NCI-H2227 treated with DMSO at 0.1 percent for 48 hours (cell line): ENCODE data around the gene TRIM37.
"Not testable (repeated sequence)": the region's sequence is repeated elsewhere in the genome, so short reads cannot be mapped to it uniquely, and the experiment has no call there.

Experiments
- DNase-seq: peaks from one replicate; lab custom pipeline; 2025; lab: John Stamatoyannopoulos, UW

Gene TRIM37

DNA sequence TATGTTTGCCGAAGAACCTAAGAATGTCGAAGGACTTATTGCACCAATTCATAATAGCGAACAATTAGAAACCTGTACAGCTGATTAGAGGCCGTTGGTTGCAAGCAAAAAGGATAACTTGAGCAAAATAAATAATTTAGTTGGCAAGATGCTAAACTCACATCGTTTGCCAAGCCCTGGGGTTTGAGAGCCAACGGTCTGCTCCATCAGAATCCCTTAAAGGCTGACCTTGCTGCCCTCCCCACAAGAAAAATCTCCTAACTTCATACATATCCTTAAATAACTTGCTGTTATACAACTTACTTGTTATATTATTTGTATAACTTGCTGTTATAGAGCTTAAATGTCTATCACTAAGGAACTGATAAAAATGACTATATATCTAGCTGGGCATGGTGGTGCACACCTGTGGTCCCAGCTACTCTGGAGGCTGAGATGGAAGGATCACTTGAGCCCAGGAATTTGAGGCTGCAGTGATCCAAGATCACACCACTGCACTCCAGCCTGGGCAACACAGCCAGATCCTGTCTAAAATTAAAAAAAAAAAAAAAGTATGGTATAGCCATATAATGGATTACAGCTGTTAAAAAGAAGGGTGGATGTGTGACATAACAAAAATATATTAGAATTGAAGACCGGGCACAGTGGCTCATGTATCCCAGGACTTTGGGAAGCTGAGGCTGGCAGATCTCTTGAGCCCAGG, 1.9 kb upstream of the TRIM37 start:
- DNase-seq, result no peak

DNA sequence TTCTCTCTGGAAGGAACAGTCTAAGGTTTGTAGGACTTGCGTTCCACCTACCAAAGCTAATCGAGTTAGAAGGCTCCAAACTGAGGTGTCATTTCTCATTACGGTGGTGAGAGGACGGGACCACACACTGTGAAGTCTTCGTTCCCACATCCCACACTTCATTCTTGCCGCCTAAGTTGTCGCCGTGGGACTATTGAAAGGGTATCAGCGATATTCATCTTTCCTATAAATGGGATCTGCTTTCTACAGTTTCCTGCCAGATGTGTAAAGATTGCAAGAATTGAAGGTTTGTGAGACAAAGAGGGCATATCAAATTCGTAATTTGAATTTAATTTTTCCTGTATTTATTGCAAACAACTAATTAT, 608 bp upstream of the TRIM37 start:
- DNase-seq, result no peak

DNA sequence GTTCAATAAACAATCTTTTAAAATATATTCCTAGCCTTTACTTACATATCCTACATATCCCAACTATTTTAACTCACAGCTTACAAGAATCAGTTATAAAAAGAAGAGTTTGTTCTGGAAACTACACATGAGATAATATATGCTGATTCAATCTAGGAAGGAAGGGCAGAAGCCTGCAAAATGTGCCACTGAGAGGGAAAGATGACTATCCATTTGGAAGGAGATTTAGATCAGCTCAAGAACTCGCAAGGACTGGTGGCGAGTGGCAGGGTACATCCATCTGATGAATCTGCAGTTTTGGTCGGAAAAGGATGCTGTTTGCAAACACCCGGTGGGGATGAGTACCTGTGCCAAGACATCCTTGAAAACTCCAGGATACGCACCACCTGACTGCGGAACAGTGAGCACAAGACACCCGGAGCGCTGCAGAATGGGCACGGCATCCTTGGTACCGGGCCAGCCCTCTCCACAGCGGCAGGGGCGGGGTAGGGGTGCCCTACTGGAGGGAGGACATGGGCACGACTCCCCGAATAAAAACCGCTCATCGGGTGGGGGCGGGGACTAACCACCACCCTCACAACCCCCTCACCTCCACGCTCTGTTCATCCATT, 723 bp downstream of the TRIM37 start:
- DNase-seq, result peak; percentile 27

DNA sequence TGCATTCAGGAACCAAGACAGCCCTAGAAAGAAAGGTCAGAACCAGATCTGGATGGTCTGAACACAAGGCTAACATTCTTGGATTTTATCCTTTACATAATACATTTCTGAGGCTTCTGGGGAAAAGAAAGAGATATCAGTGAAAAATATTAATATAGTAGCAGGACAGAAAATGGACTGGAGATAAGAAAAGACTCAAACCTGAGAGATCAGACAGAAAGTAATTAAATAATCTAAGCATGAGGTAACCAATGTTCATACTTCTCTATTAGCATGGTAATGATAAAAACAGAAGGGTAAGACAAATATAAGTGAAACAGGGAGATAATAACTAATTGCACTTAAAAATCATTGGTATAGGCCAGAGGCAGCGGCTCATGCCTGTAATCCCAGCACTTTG, 5.5 kb downstream of the TRIM37 start:
- DNase-seq, result no peak

DNA sequence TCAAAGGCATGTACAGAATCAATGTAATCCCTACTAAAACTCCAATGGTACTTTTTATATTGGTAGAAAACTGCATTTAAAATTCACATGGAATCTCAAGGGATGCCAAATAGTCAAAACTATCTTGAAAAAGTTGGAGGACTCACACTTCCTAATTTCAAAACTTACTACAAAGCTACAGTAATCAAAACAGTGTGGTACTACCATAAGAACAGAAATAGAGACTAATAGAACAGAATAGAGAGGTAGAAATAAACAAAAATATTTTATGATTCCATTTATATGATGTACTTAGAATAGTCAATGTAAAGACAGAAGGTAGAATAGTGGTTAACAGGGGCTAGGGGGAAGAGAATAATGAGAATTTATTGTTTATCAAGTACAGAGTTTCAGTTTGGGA, 8.8 kb downstream of the TRIM37 start:
- DNase-seq, result no peak

DNA sequence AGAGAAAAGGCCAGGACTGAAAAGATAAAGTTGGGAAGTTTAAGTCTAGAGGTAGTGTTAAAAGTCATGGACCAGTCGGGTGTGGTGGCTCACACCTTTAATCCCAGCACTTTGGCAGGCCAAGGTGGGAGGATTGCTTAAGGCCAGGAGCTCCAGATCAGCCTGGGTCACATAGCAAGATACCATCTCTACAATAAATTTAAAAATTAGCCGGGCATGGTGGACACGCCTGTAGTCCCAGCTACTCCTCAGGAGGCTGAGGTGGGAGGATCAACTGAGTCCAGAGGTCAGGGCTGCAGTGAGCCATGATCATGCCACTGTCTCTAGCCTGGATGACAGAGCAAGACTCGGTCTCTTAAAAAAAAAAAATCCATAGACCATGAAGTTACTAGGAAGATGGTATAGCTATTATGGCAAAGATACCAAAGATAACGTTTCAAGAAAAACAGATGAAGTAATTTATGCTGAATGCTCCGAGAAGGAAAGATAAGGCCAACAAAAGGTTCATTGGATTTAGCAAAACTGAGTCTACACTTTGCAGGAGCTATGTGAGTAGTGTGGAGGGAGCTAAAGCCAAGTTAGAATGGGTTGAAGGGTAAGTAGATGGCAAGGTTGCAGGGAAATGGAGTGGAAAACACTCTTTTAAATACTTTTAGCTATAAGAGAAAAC, 11.7 kb downstream of the TRIM37 start:
- DNase-seq, result no peak

DNA sequence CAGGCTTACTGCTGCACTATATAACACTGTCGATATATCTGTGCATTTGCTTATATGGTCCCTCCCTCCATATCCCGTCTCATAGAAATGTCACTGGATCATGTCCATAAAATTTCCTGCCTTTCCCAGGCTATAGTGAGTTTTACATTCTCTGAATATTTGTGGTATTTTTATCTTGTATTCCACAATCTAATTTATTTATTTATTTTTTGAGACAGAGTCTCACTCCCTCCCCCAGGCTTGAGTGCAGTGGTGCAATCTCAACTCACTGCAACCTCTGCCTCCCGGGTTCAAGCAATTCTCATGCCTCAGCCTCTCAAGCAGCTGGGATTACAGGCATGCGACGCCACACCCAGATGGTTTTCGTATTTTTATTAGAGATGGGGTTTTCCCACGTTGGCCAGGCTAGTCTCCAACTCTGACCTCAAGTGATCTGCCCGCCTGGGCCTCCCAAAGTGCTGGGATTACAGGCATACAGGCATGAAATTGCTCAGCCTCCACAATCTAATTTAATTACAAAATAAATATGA, 12.9 kb downstream of the TRIM37 start:
- no peak for DNase-seq

DNA sequence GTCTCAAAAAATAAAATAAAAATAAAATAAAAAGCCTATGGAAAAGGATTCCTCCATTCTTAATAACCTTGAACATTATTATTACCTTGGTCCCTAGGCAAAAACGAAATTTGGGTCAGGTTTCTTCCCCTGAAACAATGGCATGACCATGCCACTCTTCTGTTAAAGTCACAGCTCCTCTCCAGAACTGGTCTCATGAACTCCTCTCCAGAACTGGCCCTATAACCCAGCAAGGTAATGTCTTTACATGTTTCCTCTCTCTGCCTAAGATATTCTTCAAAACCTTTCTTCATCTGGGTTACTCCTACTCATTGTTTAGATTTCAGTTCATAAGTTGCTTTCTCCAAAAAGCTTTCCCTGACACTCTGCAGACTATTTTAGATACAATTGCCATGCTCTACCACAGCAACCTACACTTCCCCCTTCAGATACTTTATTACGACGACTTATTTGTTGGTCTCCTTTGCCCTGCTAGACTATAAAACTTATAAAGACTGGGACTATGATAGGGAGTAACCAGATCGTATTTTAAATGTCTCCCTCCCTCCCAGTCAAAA, 13.5 kb downstream of the TRIM37 start:
- DNase-seq, result no peak

DNA sequence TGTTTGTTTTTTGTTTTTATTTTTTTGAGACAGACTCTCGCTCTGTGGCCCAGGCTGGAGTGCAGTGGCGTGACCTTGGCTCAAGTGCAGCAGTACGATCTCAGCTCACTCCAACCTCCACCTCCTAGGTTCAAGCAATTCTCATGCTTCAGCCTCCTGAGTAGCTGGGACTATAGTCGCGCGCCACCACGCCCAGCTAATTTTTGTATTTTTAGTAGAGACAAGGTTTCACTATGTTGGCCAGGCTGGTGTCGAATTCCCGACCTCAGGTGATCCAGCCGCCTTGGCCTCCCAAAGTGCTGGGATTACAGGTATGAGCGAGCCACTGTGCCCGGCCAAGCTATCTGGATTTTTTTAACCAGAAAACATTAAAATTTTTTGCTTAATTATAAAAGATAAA, 16.1 kb downstream of the TRIM37 start:
- DNase-seq, result not testable (repeated sequence)

DNA sequence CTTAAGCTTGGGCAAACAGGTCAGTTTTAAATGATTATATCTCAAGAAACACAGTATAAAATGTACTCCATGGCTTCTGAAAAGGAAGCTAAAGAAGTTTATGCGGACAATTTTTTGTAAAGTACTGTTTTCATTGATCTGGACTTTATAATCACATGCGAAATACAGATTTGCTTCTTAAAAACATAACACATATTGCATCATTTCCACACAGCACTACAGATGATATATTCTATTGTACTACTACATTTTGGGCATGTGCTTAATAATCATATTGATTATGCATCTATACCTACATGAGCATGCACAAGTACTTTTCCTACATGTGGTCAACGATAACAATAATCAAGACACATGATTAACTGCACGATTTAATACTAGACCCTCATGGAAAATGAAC, 22.5 kb downstream of the TRIM37 start:
- DNase-seq, result no peak

DNA sequence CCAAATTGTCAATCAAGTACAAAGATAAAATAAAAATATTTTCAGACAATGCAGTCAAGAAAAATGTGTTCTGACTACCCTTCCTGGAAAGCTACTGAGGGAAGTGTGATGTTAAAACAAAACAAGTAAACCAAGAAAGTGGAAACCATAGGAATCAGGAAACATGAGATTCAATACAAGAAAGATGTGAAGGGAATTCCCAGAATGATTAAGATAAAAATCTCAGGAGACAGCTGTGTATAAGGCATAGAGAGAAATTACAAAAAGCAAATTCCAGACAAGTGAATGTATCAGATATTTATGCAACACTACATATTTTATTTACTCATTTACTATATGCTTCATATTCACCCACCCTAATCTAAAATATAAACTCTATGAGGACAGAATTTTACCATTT, 32.2 kb downstream of the TRIM37 start:
- DNase-seq, result no peak

DNA sequence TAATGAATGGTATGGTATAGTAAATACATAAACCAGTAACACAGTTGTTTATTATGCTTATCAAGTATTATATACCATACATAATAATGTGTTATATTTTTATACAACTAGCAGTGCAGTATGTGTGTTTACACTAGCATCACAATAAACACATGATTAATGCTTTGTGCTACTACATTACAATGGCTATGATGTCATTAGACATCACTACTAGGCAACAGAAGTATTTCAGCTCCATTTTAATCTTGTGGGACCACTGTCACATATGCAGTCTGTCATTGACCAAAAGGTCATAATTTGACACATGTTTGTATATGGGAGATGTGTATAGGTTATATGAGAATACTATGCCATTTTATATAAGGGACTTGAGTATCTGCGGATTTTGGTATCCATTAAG, 32.7 kb downstream of the TRIM37 start:
- DNase-seq, result no peak

DNA sequence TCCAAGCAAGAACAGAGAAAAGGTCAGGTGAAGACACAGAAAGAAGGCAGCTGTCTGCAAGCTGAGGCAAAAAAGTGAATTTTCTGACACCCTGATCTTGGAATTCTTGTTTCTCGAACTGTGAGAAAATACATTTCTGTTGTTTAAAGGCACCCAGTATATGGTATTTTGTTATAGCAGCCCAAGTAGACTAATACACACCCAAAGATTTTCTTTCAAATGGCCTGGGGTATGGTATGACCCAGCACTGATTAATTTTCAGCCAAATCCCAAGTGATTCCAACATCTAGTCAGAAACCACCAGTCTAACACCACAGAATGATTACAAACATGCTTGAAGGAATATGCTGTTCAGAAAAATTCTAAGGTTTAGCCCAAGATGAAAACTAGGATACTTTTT, 36.8 kb downstream of the TRIM37 start:
- DNase-seq, result no peak

DNA sequence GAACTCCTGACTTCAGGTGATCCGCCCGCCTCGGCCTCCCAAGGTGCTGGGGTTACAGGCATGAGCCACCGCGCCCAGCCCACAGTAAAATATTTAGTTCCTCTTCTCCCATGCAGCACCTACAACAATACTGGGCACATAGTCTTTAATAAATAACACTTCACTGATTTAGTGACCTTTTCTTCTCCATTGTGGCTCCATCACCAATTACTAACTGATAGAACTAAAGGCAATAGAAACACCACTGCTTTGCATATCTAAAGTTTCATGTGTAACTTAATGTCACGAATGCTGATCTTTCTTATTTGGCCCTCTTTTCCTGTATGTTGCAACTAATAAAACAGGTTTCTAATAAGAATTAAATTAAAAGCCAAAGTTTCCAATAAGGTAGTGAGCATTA, 38.9 kb downstream of the TRIM37 start:
- no peak for DNase-seq

DNA sequence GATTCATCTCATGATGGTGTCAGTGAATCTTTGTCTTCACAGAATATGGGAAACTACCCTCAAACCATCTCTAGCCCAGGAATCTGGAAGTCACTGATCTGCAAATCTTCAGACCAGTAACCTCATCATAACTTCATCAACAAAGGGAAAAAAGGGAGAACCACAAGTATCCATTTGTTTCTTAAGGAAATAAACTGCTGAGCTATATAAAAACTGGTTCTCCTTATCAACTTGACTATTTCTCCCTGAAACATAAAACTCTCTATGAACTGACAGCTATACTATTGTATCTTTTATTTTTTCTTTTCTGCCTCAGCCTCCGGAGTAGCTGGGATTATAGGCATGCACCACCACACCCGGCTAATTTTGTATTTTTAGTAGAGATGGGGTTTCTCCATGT, 39.3 kb downstream of the TRIM37 start:
- no peak for DNase-seq

DNA sequence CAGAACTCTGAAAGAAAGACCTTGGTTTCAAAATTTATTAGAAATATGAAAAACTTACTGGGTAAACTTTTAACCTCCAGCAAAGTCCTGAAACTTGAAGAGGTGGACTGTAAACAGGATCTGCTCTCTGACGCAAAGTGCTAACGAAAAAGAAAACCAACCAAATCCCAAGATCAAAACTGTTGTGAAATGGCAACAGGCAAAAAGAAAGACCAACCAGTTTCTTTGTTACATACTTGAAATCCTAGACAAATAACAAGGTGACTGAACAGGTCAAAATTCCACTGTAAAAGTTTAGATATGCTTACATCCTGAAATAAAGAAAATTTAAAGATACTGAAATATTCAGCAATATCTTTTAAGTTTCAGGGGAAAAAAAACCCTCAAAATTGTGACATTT, 44.2 kb downstream of the TRIM37 start:
- no peak for DNase-seq

DNA sequence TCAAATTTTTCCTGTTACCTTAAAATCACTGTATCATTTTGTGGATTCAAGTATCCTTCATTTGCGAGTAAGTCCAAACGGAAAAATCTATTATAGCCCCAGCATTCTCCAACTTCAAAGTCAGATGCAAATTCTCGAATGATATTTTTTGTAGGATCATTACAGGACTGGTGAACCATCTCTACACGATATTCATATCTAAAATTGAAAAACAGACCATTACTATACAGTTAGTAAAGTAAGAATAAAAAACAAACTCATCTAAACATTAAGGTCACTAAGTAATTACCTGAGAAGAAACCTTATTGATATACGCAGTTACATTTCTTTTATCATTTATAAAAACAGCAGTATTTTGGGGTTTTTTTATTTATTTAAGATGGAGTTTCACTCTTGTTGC, 49.8 kb downstream of the TRIM37 start:
- DNase-seq, result no peak

DNA sequence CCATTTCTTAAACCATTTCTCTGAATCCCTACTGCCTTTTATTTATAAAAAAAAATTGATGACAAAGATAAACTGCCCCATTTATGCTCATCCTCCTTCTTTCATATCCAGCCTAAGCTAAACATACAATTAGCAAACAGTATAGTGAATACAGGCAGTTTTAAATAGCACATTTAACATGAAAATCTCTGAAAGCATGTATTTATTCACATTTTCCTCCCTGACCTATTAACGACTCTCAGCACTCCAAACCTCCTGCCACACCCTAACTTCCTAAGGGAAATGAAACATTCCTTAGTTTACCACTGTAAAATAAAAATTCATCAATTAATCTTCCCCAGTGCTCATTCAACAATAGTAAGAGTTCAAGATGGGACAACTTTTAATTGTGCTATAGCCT, 56.9 kb downstream of the TRIM37 start:
- no peak for DNase-seq

DNA sequence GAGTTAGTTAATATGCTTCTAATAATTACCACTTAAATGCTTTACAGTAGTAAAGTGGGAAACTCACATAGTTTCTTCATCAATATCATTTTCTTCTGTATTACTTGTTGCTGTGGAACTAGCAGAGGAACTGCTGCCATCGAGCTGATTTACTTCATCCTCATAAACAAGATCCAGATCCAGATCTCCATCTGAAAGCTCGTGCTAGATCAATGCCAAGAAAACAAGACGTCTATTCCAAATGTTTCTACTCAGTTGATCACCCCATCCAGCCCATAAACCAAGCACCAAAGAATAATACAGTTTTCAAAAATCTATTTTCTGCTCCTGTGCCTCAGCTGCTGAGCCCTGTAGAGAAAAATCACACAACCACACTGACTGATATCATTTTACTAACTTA, 59.1 kb downstream of the TRIM37 start:
- DNase-seq, result no peak

DNA sequence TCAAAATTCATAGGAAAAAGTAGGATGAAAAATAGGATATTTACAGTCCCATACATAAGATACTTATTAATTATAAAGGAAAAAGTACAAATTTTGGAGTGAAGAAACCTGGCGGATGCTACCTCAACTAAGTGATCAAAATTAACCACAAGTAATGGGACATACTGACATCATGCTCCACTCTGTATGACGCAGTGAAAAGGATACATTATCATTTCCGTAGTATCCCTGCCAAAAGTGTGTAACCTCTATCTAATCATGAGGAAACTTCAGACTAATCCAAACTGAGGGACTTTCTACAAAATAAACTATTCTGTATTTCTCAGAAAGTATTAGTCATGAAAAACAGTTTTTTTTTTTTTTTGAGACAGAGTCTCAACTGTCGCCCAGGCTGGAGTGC, 60.5 kb downstream of the TRIM37 start:
- no peak for DNase-seq

DNA sequence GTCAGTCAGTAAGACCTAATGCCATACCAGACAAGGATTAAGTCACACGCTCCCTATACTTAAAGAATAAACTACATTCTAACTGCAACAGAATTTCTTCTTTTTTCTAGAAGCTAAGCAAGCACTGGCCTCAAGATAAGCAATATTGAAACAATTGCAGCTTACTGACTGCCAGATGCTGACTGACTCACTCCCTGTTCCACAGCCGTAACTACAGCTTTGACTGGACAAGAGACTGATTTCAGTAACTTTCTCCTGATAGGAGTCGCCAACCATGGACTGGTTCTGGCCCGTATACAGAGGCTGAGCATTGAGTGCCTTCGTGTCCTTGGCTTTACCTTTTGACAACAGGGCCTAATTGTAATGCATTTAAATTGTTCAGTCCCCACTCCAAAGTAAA, 67.9 kb downstream of the TRIM37 start:
- DNase-seq, result no peak

DNA sequence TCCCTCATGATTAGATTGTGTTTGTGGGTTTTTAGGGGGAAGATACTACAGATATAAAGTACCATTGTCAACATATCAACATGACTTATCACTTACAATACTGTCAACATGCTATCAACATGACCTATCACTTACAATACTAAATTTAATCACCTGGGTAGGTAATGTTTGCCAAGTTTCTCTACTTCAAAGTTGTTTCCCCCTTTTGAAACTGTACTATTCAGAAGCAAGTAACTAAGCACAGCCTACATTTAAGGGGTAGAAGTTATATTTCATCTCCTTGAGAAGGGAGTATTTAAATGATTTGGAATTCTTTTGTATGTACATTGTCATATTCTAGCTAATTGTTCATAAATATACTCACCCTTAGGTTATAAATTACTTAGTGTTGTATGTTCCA, 68.7 kb downstream of the TRIM37 start:
- DNase-seq, result no peak

DNA sequence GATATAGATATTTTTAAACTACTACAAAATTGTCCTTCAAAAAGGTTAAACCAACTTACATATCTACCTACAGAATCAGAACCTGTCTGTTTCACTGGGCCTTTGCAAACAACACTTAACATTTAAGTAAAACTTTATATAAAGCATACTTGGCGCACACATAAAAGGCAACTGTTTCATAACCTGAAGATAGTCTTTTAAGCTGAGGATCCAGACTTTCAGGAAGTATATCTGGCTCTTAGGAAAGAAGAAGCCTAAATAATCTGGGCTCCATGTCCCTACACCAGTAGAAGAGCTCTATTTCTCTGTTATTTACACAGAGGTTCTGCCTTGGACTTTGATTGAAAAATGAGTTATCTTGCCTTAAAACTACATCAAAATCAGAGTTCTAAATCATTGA, 75.9 kb downstream of the TRIM37 start:
- no peak for DNase-seq
